NCI-H82 (cell line): ENCODE data around the gene TUBGCP2.
"Not testable (repeated sequence)": the region's sequence is repeated elsewhere in the genome, so short reads cannot be mapped to it uniquely, and the experiment has no call there.

ENCODE experiments used
- DNase-seq: peaks from one replicate; lab custom pipeline; 2025; lab: John Stamatoyannopoulos, UW

The TUBGCP2 gene

DNA sequence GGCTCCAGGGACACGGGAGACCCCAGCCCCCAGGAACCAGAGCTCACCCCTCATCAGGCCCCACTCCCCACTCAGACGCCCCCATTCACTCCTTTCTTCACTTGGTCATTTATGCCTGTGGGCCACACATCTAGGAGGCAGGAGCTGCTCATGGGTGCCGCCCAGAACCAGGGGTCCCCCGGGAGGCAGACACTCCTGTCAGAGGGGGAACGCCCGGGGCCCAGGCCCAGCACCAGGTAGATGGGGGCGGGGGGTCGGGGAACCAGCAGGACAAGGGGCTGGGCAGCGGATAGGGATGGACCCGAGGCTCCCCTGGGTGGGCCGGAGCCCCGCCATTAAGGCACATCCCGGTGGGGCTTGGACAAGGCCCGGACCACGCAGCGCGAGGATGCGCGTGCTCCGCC, 16.2 kb upstream of the TUBGCP2 start:
- no peak for DNase-seq

DNA sequence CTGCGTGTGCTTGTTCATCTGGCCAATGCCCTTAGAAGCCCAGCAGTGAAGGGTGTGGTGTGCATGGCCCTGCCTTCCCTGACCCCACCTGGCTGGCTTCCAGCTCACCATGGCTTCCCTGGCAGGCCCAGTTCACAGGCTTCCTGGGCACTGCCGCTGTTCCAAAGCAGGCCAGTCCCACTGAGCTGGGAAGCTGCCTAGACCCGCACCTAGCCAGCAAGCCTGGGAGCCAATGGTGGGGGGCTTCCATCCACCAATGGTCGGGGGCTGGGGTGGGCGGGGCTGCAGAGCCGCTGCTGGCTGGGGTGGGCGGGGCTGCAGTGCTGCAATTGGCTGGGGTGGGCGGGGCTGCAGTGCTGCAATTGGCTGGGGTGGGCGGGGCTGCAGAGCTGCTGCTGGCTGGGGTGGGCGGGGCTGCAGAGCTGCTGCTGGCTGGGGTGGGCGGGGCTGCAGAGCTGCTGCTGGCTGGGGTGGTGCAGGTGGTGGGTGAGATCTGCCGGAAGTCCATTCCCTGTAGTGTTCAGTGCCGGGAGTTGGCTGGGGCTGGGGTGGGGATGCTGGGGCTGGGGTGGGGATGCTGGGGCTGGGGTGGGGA, 15.6 kb upstream of the TUBGCP2 start:
- DNase-seq = peak; percentile 75

DNA sequence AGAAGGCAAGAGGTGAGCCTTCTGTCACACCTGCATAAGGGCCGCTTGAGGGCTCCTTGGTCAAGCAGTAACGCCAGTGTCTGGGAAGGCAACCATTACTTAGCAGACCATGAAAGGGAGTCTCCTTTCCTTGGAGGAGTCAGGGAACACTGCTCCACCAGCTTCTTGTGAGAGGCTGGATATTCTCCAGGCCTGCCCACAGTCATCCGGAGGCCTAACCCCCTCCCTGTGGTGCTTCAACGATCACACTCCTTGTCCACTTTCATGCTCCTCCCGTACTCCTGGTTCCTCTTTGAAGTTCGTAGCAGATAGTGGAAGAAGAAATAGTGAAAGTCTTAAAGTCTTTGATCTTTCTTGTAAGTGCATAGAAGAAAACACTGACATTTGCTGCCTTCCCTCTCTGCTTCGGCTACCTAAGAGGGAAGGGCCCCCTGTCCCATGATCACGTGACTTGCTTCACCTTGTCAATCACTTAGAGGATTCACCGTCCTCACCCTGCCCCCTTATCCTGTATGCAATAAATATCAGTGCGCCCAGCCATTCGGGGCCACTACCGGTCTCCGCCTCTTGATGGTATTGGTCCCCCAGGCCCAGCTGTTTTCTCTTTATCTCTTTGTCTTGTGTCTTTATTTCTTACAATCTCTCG, 13.5 kb upstream of the TUBGCP2 start:
- DNase-seq = not testable (repeated sequence)

- DNase-seq = not testable (repeated sequence)
Measured at GRCh38 chr10:133320852-133321422, 12.3 kb upstream of the TUBGCP2 start.

- peak; percentile 82 for DNase-seq
Measured at GRCh38 chr10:133318494-133319127, 9.9 kb upstream of the TUBGCP2 start.

GRCh38 chr10:133316732-133317131, 8.1 kb upstream of the TUBGCP2 start:
- DNase-seq = no peak

DNA sequence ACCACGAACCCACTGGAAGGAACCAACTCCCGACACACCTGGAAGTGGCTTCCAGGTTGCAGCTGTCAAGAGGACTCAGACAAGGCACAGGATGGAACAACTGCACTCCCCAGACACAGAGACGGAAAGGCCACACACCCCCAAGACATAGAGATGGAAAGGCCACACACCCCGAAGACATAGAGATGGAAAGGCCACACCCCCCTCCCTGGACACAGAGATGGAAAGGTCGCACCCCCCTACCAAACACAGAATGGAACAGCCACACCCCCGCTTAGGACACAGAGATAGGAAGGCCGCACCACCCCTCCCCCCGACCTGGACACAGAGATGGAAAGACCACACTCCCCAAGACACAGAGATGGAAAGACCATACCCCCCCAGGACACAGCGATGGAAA, 7.6 kb upstream of the TUBGCP2 start:
- no peak for DNase-seq

DNA sequence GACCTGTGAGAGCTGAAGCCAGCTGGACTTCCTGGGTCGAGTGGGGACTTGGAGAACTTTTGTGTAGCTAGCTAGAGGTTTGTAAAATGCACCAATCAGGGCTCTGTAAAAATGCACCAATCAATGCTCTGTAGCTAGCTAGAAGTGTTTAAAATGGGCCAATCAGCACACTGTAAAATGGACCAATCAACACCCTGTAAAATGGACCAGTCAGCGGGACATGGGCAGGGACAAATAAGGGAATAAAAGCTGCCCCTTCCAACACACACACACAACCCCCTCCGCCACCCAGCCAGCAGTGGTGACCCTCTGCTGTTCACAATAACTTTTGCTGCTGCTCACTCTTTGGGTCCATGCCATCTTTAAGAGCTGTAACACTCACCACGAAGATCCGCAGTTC, 7.2 kb upstream of the TUBGCP2 start:
- DNase-seq = no peak

DNA sequence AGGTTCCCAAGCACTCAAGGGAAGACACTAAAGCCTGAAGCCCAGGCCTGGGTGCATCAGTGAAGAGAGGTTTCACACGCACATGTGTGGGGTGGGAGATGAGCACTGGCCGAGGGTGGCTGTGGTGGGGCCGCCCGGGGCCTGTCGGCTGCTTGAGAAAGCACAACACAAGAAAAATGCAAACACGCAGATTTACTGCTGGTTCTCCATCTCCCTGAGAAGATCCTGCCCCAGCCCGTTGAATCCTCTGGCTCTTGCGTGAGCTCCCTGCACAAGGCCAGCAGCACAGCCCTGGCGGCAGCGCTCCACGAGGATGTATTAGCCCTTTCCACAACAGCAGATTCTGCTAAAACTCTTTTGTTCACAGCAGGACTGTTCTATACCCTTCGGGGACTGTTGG, 6.2 kb upstream of the TUBGCP2 start:
- DNase-seq = no peak

DNA sequence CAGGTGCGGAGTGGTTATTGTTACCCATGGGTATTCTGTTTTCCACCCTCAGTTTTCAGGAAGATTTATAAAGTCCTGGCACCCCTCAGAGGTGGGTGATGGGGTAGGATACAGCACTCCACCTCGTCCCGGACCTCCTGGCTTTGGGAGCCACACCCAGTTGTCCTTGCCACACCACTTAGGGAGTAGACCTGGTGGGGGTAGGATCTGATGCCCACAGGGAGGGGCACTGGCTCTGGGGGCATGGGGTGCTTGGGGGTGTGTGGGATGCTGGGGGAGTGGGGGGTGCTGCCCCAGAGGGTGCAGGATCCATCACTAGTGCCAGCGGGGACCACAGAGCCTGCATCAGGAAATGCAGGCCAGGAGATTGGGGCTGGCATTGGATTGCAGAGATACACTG, 4.5 kb upstream of the TUBGCP2 start:
- no peak for DNase-seq

DNA sequence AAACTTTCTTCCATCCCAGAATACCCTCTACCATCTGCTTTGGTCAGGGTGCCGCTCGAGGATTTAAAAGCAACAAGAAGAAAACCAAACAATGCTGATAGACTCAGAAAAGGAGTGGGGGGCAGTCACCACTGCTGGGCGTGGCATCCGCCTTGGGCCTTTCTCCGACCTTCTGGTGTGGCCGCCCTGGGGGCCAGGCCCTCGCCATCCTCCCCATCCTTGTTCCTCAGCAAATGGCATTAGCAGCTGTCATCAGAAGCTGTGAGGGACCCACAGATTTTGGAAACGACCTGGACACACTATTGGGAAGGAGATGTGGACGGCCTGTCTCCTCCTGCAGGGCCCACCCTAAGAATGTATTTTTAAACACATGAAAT, 4.1 kb upstream of the TUBGCP2 start:
- DNase-seq = no peak

GRCh38 chr10:133312016-133312768, 3.5 kb upstream of the TUBGCP2 start:
- DNase-seq = no peak

DNA sequence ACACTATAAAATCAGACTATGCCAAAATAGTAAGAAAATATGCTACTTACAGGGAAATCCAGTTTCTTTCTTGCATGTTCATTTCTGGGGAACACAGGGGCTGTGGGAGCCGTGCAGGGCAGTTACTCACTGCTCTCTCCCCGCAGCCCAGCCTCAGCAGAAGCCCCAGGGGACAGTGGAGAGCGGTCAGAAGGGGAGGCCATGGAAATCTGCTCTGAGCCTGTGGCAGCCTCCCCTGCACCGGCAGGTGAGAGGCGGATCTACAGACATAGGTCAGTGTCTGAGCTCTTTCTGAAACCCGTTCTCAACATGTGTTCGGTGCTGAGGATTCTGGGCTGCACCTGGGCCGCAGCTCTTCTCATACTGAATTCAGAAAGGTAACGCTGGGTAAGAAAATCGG, 2.9 kb upstream of the TUBGCP2 start:
- DNase-seq = no peak

- no peak for DNase-seq
Measured at GRCh38 chr10:133310789-133311188, 2.1 kb upstream of the TUBGCP2 start.

- DNase-seq = no peak
Measured at GRCh38 chr10:133310399-133310755, 1.7 kb upstream of the TUBGCP2 start.

DNA sequence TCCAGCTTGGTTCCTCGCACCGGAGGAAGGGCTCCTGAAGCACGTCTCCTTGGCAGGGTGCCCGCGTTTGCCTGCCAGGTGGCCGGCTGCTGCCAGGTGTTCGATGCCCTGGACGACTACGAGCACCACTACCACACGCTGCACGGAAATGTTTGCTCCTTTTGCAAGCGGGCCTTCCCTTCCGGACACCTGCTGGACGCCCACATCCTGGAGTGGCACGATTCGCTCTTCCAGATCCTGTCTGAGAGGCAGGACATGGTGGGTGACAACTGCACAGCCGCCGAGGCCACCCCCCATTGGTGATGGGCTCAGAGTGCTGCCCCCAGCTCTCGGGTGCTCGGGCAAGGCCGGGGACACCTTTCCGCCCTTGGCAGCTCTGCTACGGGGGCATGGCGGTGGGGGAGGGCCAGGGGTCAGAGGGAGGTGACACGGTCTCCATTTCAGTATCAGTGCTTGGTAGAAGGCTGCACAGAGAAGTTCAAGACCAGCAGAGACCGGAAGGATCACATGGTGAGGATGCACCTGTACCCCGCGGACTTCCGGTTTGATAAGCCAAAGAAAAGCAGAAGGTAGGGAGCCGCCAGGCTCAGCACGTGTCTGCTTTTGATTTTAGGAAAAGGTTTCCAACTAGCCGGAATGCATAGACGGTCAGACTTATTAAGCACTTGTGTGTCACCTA, 1.2 kb upstream of the TUBGCP2 start:
- no peak for DNase-seq

GRCh38 chr10:133309100-133309719, 538 bp upstream of the TUBGCP2 start:
- DNase-seq = peak; percentile 82

- DNase-seq = peak; percentile 75
Measured at GRCh38 chr10:133307776-133308420, 774 bp downstream of the TUBGCP2 start.

GRCh38 chr10:133306941-133307379, 1.7 kb downstream of the TUBGCP2 start:
- DNase-seq = no peak

DNA sequence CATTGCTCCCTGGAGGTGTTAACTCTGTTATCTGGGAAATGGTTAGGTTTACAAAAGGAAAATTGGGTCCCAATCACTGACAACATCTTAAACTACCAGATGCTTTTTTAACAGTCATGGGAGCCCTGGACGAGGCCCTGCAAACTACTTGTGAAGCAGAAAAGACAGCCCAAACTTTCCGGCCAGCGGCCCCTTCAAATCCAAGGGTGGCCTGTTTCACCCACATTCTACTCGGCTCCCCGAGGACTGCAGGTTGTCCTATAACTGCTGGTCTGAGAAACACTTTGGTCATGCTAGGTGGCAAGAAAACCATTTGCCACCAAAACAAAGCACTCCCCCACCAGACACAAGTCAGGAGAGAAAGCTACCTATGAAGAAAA, 2.6 kb downstream of the TUBGCP2 start:
- DNase-seq = no peak

- no peak for DNase-seq
Measured at GRCh38 chr10:133303206-133303605, 5.5 kb downstream of the TUBGCP2 start.
